ENCODE results near the gene FAM53B. TPM values are rescaled to one million over a fixed set of nuclear protein-coding genes. Genes with fewer than 3 reads are reported as not detected.

The FAM53B gene
- total RNA-seq, 1 donor: 13.4 TPM

GRCh38 chr10:124657806-124658205, 86.4 kb downstream of the FAM53B start:
- peak; percentile 70 for DNase-seq (ENCODE audit: low read depth)
- no peak overlapping the region for H3K4me3 ChIP-seq (ENCODE audit: low read depth, low read length)
- TF ChIP-seq CTCF (IDR thresholded peaks at IDR 0.05; ENCODE audit: insufficient read depth, low read depth, low read length): no peak

DNA sequence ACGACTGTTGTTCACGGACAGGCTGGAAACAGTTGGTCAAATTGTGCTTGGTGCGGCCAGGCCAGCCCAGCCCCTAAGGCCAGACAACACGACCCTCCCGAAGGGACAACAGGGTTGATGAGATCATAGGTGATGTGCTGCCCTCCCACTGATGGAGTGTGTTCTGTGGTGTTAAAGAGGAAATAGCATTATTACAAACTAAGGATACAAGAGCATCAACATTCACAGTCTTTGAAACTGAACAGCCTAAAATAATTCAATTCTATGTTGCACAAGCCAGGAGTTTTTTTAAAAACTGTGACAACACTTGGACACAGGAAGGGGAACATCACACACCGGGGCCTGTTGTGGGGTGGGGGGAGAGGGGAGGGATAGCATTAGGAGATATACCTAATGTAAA, 87.6 kb downstream of the FAM53B start:
- TF ChIP-seq CTCF (IDR thresholded peaks at IDR 0.05; ENCODE audit: insufficient read depth, low read depth, low read length): no peak
- DNase-seq (ENCODE audit: low read depth): no peak
- H3K4me3 ChIP-seq (ENCODE audit: low read depth, low read length): no peak overlapping the region

- no peak overlapping the region for H3K4me3 ChIP-seq (ENCODE audit: low read depth, low read length)
- no peak for DNase-seq (ENCODE audit: low read depth)
- no peak for TF ChIP-seq CTCF (IDR thresholded peaks at IDR 0.05; ENCODE audit: insufficient read depth, low read depth, low read length)
These were observed 88.1 kb downstream of the FAM53B start for GRCh38 chr10:124656113-124656490.

GRCh38 chr10:124655191-124656112, 88.7 kb downstream of the FAM53B start:
- no peak overlapping the region for H3K4me3 ChIP-seq (ENCODE audit: low read depth, low read length)
- TF ChIP-seq CTCF (IDR thresholded peaks at IDR 0.05; ENCODE audit: insufficient read depth, low read depth, low read length): no peak
- no peak for DNase-seq (ENCODE audit: low read depth)

DNA sequence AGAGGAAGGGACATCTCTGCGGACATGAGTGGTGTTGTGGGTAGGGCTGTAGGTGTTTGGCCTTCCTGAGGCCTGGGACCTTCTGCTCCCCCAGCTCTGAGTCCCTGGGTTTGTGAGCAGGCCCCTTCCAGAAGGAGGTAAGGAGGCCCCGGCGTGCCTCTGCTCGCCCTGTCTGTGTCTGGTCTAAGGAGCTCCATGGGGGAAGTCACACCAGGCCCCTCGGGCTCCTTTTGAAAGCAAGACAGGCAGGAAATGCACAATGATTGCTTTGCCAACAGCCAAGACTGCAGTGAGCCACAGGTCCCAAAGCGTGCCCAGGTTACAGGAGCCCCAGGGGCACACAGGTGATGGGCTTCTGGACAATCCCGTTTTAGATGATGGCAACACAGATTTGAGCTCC, 89.5 kb downstream of the FAM53B start:
- no peak overlapping the region for H3K4me3 ChIP-seq (ENCODE audit: low read depth, low read length)
- TF ChIP-seq CTCF (IDR thresholded peaks at IDR 0.05; ENCODE audit: insufficient read depth, low read depth, low read length): no peak
- DNase-seq (ENCODE audit: low read depth): no peak

DNA sequence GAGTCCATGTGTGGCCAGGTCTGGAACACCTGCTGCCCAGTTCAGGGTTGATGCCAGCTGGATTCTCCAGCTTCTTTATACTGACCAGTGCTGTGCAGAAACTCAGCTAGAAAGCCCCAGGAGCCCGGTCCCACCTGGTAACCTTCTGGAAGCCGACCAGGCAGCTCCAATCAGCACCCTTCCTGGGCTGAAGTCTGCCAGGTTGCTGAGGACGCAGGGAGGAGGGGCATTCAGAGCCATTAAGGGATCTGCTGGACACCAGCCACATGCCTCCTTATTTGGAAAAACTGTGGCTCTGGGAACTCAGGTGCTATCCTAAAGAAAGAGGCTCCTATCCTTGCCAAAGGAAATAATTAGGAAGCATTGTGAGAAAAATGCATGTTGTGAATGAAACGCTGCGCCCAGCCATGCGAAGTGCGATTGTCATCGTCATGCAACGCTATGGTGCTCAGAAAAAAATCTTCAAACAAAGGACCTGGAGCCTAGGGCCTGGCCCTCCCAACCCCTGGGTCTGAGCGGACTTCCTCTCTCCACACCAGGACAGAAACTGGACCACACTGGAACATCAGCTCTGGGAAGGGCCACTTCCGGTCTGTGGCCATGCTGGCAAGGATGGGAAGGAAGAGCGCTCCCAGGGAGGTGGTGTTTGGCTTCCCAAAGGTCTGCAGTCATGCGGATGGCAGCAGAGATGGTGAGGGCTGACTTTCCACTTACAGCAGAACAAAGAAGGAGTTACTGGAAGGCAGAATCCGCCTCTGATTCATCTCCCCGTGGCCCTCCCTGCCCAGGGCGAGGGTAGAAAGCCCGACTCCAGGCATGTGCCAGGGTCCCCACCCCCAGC, 90.1 kb downstream of the FAM53B start:
- no peak overlapping the region for H3K4me3 ChIP-seq (ENCODE audit: low read depth, low read length)
- no peak for DNase-seq (ENCODE audit: low read depth)
- TF ChIP-seq CTCF (IDR thresholded peaks at IDR 0.05; ENCODE audit: insufficient read depth, low read depth, low read length): no peak
